ENCODE measurements around the gene UBE2A. TPM values are rescaled to one million over a fixed set of nuclear protein-coding genes. Genes with fewer than 3 reads are reported as not detected.

The UBE2A gene
- total and polyA plus RNA-seq, 4 experiments from 2014 or later = 43.9 to 52.5 (median 48.8) TPM

DNA sequence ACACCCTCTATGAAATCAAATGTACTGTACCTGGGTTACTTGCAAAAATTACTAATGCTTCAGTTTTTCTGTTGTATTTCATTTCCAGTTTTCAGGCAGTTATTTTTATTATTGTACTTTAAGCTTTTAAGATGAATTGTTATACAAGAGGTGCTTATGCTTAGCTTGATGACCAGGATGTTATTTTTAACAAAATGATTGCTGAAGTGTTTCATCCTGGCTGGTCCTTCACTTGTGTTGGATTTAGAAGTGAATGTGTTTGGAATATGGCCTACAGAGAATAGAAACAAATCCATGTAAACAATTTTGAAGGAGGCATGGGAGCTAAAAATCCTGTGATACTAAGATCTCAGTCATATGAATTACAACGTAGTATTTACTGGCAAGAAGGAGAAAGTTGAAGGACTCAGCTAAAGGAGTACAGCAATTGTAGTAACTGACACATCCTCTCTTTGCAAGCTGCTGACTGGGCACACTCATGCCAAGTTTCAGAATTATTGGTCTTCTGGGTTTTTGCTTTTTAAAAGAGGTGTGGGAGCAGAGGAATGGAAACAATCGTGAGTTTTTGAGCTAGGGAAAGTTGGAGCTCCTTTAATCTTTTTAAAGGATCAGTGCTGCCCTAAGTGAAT, 9.2 kb downstream of the UBE2A start:
- peaks cover 5 to 13% of the 10 kb centered on the region in 2 donors for H3K36me3 Mint-ChIP-seq
- peak overlapping the region in 4 of 7 donors; percentile 16 to 79 (median 56) for H3K27ac Mint-ChIP-seq
- H3K4me1 ChIP-seq (ENCODE audit: insufficient read depth, low read length) = no peaks in the 10 kb centered on the region
- ChIA-PET CTCF (ENCODE audit: partially characterized antibody) (interaction anchor here (1.1 kb wide), 2 partner anchors 20 to 67 kb away, joined by 3 to 4 read pairs; no protein-coding TSS in a partner anchor), POLR2A (ENCODE audit: partially characterized antibody) (interaction anchor here (1.0 to 1.5 kb wide), 2 partner anchors 22 to 208 kb away, joined by 3 read pairs; partner anchors contain the start of gene RPL39)
- intact Hi-C loops (cut with micrococcal nuclease) = no loop called here
- no peaks in the 10 kb centered on the region for H3K9me3 Mint-ChIP-seq
- no peak overlapping the region for H3K27ac ChIP-seq (ENCODE audit: low read depth, low read length)
- H3K27me3 Mint-ChIP-seq = no peaks in the 10 kb centered on the region
- no peak for DNase-seq
- H3K4me3 Mint-ChIP-seq = no peak overlapping the region
- H3K27me3 ChIP-seq (ENCODE audit: insufficient read depth, low read length) = no peaks in the 10 kb centered on the region
- no peaks in the 10 kb centered on the region for H3K36me3 ChIP-seq (ENCODE audit: insufficient read depth, low read length)
- no peak overlapping the region for H3K4me3 ChIP-seq (ENCODE audit: low read length in 2 of 2)
- H3K9me3 ChIP-seq (ENCODE audit: control insufficient read depth in 1 of 2, low read length in 2 of 2) = no peaks in the 10 kb centered on the region
- peaks cover 0 to 9% (median 4%) of the 10 kb centered on the region in 4 donors for H3K4me1 Mint-ChIP-seq

DNA sequence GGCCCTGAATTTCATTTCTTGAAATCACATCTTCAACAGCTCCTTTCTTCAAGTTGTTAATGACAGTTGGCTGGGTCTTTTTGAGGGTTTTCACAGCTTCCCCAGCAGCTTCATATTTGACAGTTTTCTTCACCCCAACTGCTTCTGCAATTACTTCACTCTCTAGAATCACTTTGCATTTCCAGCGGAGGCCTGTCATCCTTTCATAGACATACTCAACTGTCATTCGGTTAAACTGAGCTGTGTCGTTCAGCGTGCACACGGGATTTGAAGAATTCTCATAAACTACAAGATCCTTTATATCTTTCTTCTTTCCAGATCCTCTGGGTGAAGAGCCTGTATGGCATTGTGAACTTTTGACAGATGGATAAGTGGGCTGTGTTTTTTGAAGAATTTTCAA, 15.4 kb downstream of the UBE2A start:
- Histone ChIP-seq H3K4me3 (ENCODE audit: low read length in 2 of 2) (no peak overlapping the region), H3K36me3 (ENCODE audit: insufficient read depth, low read length) (peaks cover 16% of the 10 kb centered on the region), H3K4me1 (ENCODE audit: insufficient read depth, low read length) (no peaks in the 10 kb centered on the region), H3K27me3 (ENCODE audit: insufficient read depth, low read length) (no peaks in the 10 kb centered on the region), H3K9me3 (ENCODE audit: control insufficient read depth in 1 of 2, low read length in 2 of 2) (no peaks in the 10 kb centered on the region), H3K27ac (ENCODE audit: low read depth, low read length) (no peak overlapping the region)
- Mint-ChIP-seq H3K9me3 (no peaks in the 10 kb centered on the region), H3K36me3 (peaks cover 29 to 37% of the 10 kb centered on the region in 2 donors), H3K4me3 (no peak overlapping the region), H3K27ac (no peak overlapping the region), H3K27me3 (no peaks in the 10 kb centered on the region), H3K4me1 (peaks cover 0 to 4% (median 1%) of the 10 kb centered on the region in 4 donors)
- ChIA-PET CTCF (ENCODE audit: partially characterized antibody) (interaction anchor here (0.6 kb wide), 1 partner anchor 11 kb away, joined by 3 read pairs; no protein-coding TSS in a partner anchor), POLR2A (ENCODE audit: partially characterized antibody) (no interaction called here)
- intact Hi-C loops (cut with micrococcal nuclease) = no loop called here
- DNase-seq = no peak

DNA sequence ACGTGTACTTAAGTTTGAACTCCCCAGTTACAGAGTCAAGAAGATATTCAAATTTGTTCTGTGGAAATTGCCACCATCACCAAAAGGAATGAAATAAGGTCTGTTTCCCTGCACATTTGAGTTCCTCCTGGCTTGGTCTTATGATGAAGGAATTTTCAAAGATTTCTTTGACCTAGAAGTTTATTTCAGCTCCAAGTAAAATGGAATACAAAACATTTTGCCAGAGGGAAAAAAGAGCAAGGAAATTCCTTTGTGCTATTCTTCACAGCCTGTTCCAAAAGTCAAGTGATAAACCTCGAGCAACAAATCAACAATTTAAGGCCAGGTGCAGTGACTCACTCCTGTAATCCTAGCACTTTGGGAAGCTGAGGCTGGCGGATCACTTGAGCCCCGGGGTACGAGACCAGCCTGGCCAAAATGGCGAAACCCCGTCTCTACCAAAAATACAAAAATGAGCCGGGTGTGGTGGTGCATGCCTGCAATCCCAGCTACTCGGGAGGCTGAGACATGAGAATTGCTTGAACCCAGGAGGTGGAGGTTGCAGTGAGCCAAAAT, 28.4 kb downstream of the UBE2A start:
- Mint-ChIP-seq H3K4me1 (peaks cover 10 to 46% (median 30%) of the 10 kb centered on the region in 4 donors), H3K4me3 (no peak overlapping the region), H3K27ac (no peak overlapping the region), H3K9me3 (peaks cover 0 to 5% (median 0%) of the 10 kb centered on the region in 8 donors), H3K36me3 (peaks cover 11 to 15% of the 10 kb centered on the region in 2 donors), H3K27me3 (no peaks in the 10 kb centered on the region)
- Histone ChIP-seq H3K9me3 (ENCODE audit: control insufficient read depth in 1 of 2, low read length in 2 of 2) (no peaks in the 10 kb centered on the region), H3K4me3 (ENCODE audit: low read length in 2 of 2) (no peak overlapping the region), H3K4me1 (ENCODE audit: insufficient read depth, low read length) (peaks cover 21% of the 10 kb centered on the region), H3K36me3 (ENCODE audit: insufficient read depth, low read length) (no peaks in the 10 kb centered on the region), H3K27me3 (ENCODE audit: insufficient read depth, low read length) (no peaks in the 10 kb centered on the region), H3K27ac (ENCODE audit: low read depth, low read length) (no peak overlapping the region)
- ChIA-PET POLR2A (ENCODE audit: partially characterized antibody) (interaction anchor here (1.1 kb wide), 1 partner anchor 28 kb away, joined by 5 read pairs; no protein-coding TSS in a partner anchor), CTCF (ENCODE audit: partially characterized antibody) (interaction anchor here (1.1 to 4.6 kb wide), 2 partner anchors 19 to 126 kb away, joined by 4 to 16 read pairs; no protein-coding TSS in a partner anchor)
- no peak for DNase-seq
- intact Hi-C loops (cut with micrococcal nuclease) = no loop called here

DNA sequence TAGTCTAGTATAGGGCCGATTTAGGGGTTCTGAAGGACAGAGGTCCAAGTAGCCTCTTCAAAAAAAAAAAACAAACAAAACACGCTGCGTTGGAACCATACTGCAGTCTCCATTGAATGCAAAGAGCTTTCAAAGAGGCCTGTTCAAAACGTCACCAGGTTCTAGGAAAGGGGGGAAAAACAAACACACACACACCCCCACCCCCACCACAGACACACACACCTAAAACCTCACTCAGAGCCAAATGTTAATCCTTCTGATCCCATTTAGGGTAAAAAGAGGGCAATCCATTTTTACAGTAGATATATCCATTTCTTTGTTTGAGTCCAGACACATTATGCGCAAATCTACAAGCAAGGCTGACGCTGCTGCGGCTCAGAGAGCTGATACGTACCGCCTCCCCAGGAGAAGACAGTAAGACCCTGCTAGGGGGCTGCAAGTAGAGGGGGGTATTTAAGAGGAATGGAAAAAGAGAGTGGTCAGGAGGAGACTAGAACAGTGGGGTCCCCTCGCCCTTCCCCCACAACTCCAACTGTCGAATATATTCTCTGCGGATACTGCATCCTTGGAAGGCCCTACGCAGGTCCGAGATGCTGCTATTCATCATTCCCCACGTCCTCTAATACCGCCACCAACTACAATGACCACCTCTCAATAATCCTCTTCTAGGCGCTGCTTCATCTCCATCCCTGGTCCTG, 30.6 kb downstream of the UBE2A start:
- no peaks in the 10 kb centered on the region for H3K27me3 ChIP-seq (ENCODE audit: insufficient read depth, low read length)
- Mint-ChIP-seq H3K27ac (peak overlapping the region; percentile 89 to 97 (median 94)), H3K4me3 (peak overlapping the region; percentile 90 to 96 (median 95)), H3K4me1 (peaks cover 6 to 41% (median 26%) of the 10 kb centered on the region in 4 donors), H3K9me3 (peaks cover 0 to 5% (median 0%) of the 10 kb centered on the region in 8 donors), H3K27me3 (no peaks in the 10 kb centered on the region), H3K36me3 (peaks cover 7 to 15% of the 10 kb centered on the region in 2 donors)
- peaks cover 22% of the 10 kb centered on the region for H3K4me1 ChIP-seq (ENCODE audit: insufficient read depth, low read length)
- no peaks in the 10 kb centered on the region for H3K9me3 ChIP-seq (ENCODE audit: control insufficient read depth in 1 of 2, low read length in 2 of 2)
- POLR2A ChIA-PET (ENCODE audit: partially characterized antibody) = interaction anchor here (0.7 to 4.1 kb wide), 15 partner anchors 16 to 187 kb away, joined by 3 to 34 read pairs (median 8); partner anchors contain the start of genes RPL39, SEPTIN6, SOWAHD and UBE2A
- intact Hi-C loops (cut with micrococcal nuclease) = loop anchor here (5.0 kb wide), 1 partner anchor 88 kb away; no protein-coding TSS in a partner anchor
- CTCF ChIA-PET (ENCODE audit: partially characterized antibody) = interaction anchor here (1.0 to 4.6 kb wide), 4 partner anchors 86 to 125 kb away, joined by 3 to 16 read pairs (median 3); partner anchors contain the start of gene SEPTIN6
- no peaks in the 10 kb centered on the region for H3K36me3 ChIP-seq (ENCODE audit: insufficient read depth, low read length)
- H3K27ac ChIP-seq (ENCODE audit: low read depth, low read length) = peak overlapping the region; percentile 85
- H3K4me3 ChIP-seq (ENCODE audit: low read length in 2 of 2) = peak overlapping the region; percentile 52 to 84
- no peak for DNase-seq

DNA sequence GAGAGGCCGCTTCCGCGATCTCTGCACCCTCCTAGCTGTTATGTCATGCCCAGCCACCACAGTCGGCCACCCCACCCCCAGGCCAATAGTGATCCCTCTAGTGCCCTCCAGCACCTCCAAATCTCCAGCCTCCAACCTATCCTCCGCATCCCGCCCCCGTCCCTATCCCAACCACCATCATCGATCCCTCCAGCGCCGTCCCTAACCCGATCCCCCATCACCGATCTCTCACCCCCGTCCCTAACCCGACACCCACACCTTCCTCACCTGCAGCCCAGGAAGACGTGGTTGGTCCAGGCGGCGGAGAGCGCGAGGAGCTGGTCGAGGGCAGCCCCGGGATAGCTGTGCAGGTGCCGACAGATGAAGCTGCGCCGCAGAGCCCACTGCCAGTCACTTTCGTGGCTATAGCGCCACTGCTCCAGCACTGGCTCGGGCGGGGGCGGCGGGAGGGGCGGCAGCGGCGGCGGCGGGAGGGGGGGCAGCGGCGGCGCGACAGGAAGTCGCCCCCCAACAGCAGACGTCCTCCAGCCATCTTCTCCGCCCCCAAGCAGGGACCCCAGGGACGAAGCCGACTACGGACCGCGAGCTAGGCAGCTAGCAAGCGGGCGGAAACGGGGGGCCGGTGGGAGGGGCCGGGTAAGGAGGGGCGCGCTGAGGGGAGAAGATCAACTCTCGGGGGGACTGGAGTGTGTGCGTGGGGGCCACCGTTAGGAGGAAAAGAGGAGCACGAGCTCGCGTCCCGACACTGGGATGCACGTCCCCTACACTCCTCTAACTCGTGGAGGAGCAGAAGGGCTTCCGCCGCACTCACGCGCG, 31.3 kb downstream of the UBE2A start:
- peak overlapping the region; percentile 93 to 99 (median 99) for H3K27ac Mint-ChIP-seq
- peak; percentile 38 to 71 (median 46) for DNase-seq
- H3K4me1 ChIP-seq (ENCODE audit: insufficient read depth, low read length) = peaks cover 26% of the 10 kb centered on the region
- H3K4me3 Mint-ChIP-seq = peak overlapping the region; percentile 91 to 97 (median 95)
- H3K9me3 Mint-ChIP-seq = peaks cover 0 to 5% (median 0%) of the 10 kb centered on the region in 8 donors
- intact Hi-C loops (cut with micrococcal nuclease) = loop anchor here (1.0 to 5.0 kb wide), 5 partner anchors 31 to 265 kb away; partner anchors contain the start of genes NDUFA1, RNF113A, SEPTIN6 and UBE2A
- no peaks in the 10 kb centered on the region for H3K27me3 ChIP-seq (ENCODE audit: insufficient read depth, low read length)
- peak overlapping the region; percentile 85 for H3K27ac ChIP-seq (ENCODE audit: low read depth, low read length)
- no peaks in the 10 kb centered on the region for H3K27me3 Mint-ChIP-seq
- no peaks in the 10 kb centered on the region for H3K36me3 ChIP-seq (ENCODE audit: insufficient read depth, low read length)
- ChIA-PET POLR2A (ENCODE audit: partially characterized antibody) (interaction anchor here (0.6 to 4.1 kb wide), 20 partner anchors 17 to 369 kb away, joined by 3 to 34 read pairs (median 4); partner anchors contain the start of genes RPL39, SEPTIN6, SLC25A5 and SOWAHD), CTCF (ENCODE audit: partially characterized antibody) (interaction anchor here (1.0 to 1.3 kb wide), 5 partner anchors 86 to 282 kb away, joined by 3 to 4 read pairs (median 3); partner anchors contain the start of gene SEPTIN6)
- peaks cover 10 to 46% (median 28%) of the 10 kb centered on the region in 4 donors for H3K4me1 Mint-ChIP-seq
- peak overlapping the region; percentile 73 to 84 for H3K4me3 ChIP-seq (ENCODE audit: low read length in 2 of 2)
- H3K9me3 ChIP-seq (ENCODE audit: control insufficient read depth in 1 of 2, low read length in 2 of 2) = no peaks in the 10 kb centered on the region
- peaks cover 7 to 15% of the 10 kb centered on the region in 2 donors for H3K36me3 Mint-ChIP-seq

Data from CD4-positive, alpha-beta memory T cell (primary cell).